ENCODE results near the gene OVOL1. TPM values are rescaled to one million over a fixed set of nuclear protein-coding genes. Genes with fewer than 3 reads are reported as not detected.

Gene OVOL1
- total RNA-seq (not detected), polyA plus RNA-seq (not detected)

GRCh38 chr11:65786786-65787636 lies at the start of gene OVOL1:
OVOL1 (plus strand) TSS chr11:65787063; CDS start chr11:65787374, 311 bp downstream.
- DNase-seq (peak in 2 of 3 donors; percentile 24 to 27), ATAC-seq (ENCODE audit: low read depth in 2 of 2) (no peak)
- Mint-ChIP-seq H3K4me3 (peak within 1 kb of the TSS; percentile 27 to 84 (median 73)), H3K9me3 (no peaks in the 10 kb centered on the region), H3K36me3 (no peaks in the 10 kb centered on the region), H3K27me3 (peaks cover 49% of the 10 kb centered on the region), H3K4me1 (peaks cover 7 to 43% (median 17%) of the 10 kb centered on the region in 4 donors), H3K27ac (no peak within 1 kb of the TSS)
- H3K36me3 ChIP-seq (ENCODE audit: control insufficient read depth, insufficient read depth, low read length): no peaks in the 10 kb centered on the region
- H3K4me1 ChIP-seq (ENCODE audit: control insufficient read depth, insufficient read depth, low read length, poor library complexity, severe bottlenecking): peaks cover 39% of the 10 kb centered on the region
- H3K4me3 ChIP-seq (ENCODE audit: low read depth, low read length): no peak within 1 kb of the TSS
- H3K9me3 ChIP-seq (ENCODE audit: control insufficient read depth in 2 of 2, low read length in 2 of 2): no peaks in the 10 kb centered on the region
- peaks cover 14% of the 10 kb centered on the region for H3K27me3 ChIP-seq (ENCODE audit: control insufficient read depth, insufficient read depth, low read length)
- no peak within 1 kb of the TSS for H3K27ac ChIP-seq (ENCODE audit: insufficient read depth, low read length, poor library complexity, severe bottlenecking)

GRCh38 chr11:65739022-65739421 lies 47.8 kb upstream of the OVOL1 start:
- H3K4me1 Mint-ChIP-seq: no peaks in the 10 kb centered on the region
- DNase-seq: no peak

GRCh38 chr11:65741185-65741584 lies 45.7 kb upstream of the OVOL1 start:
- no peaks in the 10 kb centered on the region for H3K36me3 Mint-ChIP-seq
- Histone ChIP-seq H3K4me3 (ENCODE audit: low read depth, low read length) (no peak overlapping the region), H3K27me3 (ENCODE audit: control insufficient read depth, insufficient read depth, low read length) (peaks cover 7% of the 10 kb centered on the region), H3K36me3 (ENCODE audit: control insufficient read depth, insufficient read depth, low read length) (no peaks in the 10 kb centered on the region), H3K9me3 (ENCODE audit: control insufficient read depth in 2 of 2, low read length in 2 of 2) (no peaks in the 10 kb centered on the region), H3K27ac (ENCODE audit: insufficient read depth, low read length, poor library complexity, severe bottlenecking) (no peak overlapping the region), H3K4me1 (ENCODE audit: control insufficient read depth, insufficient read depth, low read length, poor library complexity, severe bottlenecking) (no peaks in the 10 kb centered on the region)
- peaks cover 32% of the 10 kb centered on the region for H3K27me3 Mint-ChIP-seq
- H3K27ac Mint-ChIP-seq: peak overlapping the region in 1 of 3 donors; percentile 11
- no peaks in the 10 kb centered on the region for H3K4me1 Mint-ChIP-seq
- peak overlapping the region in 1 of 4 donors; percentile 16 for H3K4me3 Mint-ChIP-seq
- DNase-seq: no peak
- peaks cover 0 to 3% (median 0%) of the 10 kb centered on the region in 7 donors for H3K9me3 Mint-ChIP-seq
- no peak for ATAC-seq (ENCODE audit: low read depth in 2 of 2)

More at GRCh38 chr11:65739022-65739421, 47.8 kb upstream of the OVOL1 start:
- no peaks in the 10 kb centered on the region for H3K9me3 ChIP-seq (ENCODE audit: control insufficient read depth in 2 of 2, low read length in 2 of 2)
- no peak overlapping the region for H3K4me3 Mint-ChIP-seq
- no peaks in the 10 kb centered on the region for H3K36me3 Mint-ChIP-seq
- no peak for ATAC-seq (ENCODE audit: low read depth in 2 of 2)
- H3K9me3 Mint-ChIP-seq: peaks cover 0 to 3% (median 0%) of the 10 kb centered on the region in 7 donors
- no peak overlapping the region for H3K27ac ChIP-seq (ENCODE audit: insufficient read depth, low read length, poor library complexity, severe bottlenecking)
- no peak overlapping the region for H3K4me3 ChIP-seq (ENCODE audit: low read depth, low read length)
- no peaks in the 10 kb centered on the region for H3K36me3 ChIP-seq (ENCODE audit: control insufficient read depth, insufficient read depth, low read length)
- H3K27me3 Mint-ChIP-seq: peaks cover 35% of the 10 kb centered on the region
- H3K4me1 ChIP-seq (ENCODE audit: control insufficient read depth, insufficient read depth, low read length, poor library complexity, severe bottlenecking): no peaks in the 10 kb centered on the region
- peaks cover 7% of the 10 kb centered on the region for H3K27me3 ChIP-seq (ENCODE audit: control insufficient read depth, insufficient read depth, low read length)
- no peak overlapping the region for H3K27ac Mint-ChIP-seq

- no peaks in the 10 kb centered on the region for H3K4me1 Mint-ChIP-seq
- H3K9me3 ChIP-seq (ENCODE audit: control insufficient read depth in 2 of 2, low read length in 2 of 2): no peaks in the 10 kb centered on the region
These were observed 44.5 kb upstream of the OVOL1 start for GRCh38 chr11:65742353-65742752.

GRCh38 chr11:65743681-65744025 lies 43.2 kb upstream of the OVOL1 start:
- no peaks in the 10 kb centered on the region for H3K36me3 Mint-ChIP-seq
- H3K27me3 Mint-ChIP-seq: peaks cover 25% of the 10 kb centered on the region
- no peak overlapping the region for H3K27ac Mint-ChIP-seq
- H3K9me3 Mint-ChIP-seq: no peaks in the 10 kb centered on the region
- DNase-seq: no peak
- ATAC-seq (ENCODE audit: low read depth in 2 of 2): no peak
- H3K4me3 ChIP-seq (ENCODE audit: low read depth, low read length): no peak overlapping the region
- H3K27ac ChIP-seq (ENCODE audit: insufficient read depth, low read length, poor library complexity, severe bottlenecking): no peak overlapping the region
- no peak overlapping the region for H3K4me3 Mint-ChIP-seq
- no peaks in the 10 kb centered on the region for H3K9me3 ChIP-seq (ENCODE audit: control insufficient read depth in 2 of 2, low read length in 2 of 2)
- H3K4me1 ChIP-seq (ENCODE audit: control insufficient read depth, insufficient read depth, low read length, poor library complexity, severe bottlenecking): no peaks in the 10 kb centered on the region
- H3K27me3 ChIP-seq (ENCODE audit: control insufficient read depth, insufficient read depth, low read length): peaks cover 16% of the 10 kb centered on the region
- no peaks in the 10 kb centered on the region for H3K36me3 ChIP-seq (ENCODE audit: control insufficient read depth, insufficient read depth, low read length)
- no peaks in the 10 kb centered on the region for H3K4me1 Mint-ChIP-seq

More at GRCh38 chr11:65742353-65742752, 44.5 kb upstream of the OVOL1 start:
- Mint-ChIP-seq H3K27me3 (peaks cover 24% of the 10 kb centered on the region), H3K36me3 (no peaks in the 10 kb centered on the region), H3K9me3 (peaks cover 0 to 2% (median 0%) of the 10 kb centered on the region in 7 donors), H3K4me3 (no peak overlapping the region), H3K27ac (no peak overlapping the region)
- Histone ChIP-seq H3K4me3 (ENCODE audit: low read depth, low read length) (no peak overlapping the region), H3K36me3 (ENCODE audit: control insufficient read depth, insufficient read depth, low read length) (no peaks in the 10 kb centered on the region), H3K27me3 (ENCODE audit: control insufficient read depth, insufficient read depth, low read length) (peaks cover 5% of the 10 kb centered on the region), H3K27ac (ENCODE audit: insufficient read depth, low read length, poor library complexity, severe bottlenecking) (no peak overlapping the region), H3K4me1 (ENCODE audit: control insufficient read depth, insufficient read depth, low read length, poor library complexity, severe bottlenecking) (no peaks in the 10 kb centered on the region)
- ATAC-seq (ENCODE audit: low read depth in 2 of 2) (no peak), DNase-seq (no peak)

GRCh38 chr11:65744026-65744698 lies 42.7 kb upstream of the OVOL1 start:
- H3K27ac ChIP-seq (ENCODE audit: insufficient read depth, low read length, poor library complexity, severe bottlenecking): no peak overlapping the region
- H3K4me3 Mint-ChIP-seq: no peak overlapping the region
- DNase-seq (peak in 1 of 3 donors; percentile 20), ATAC-seq (ENCODE audit: low read depth in 2 of 2) (no peak)
- no peak overlapping the region for H3K27ac Mint-ChIP-seq
- H3K4me1 ChIP-seq (ENCODE audit: control insufficient read depth, insufficient read depth, low read length, poor library complexity, severe bottlenecking): no peaks in the 10 kb centered on the region
- no peaks in the 10 kb centered on the region for H3K4me1 Mint-ChIP-seq
- no peak overlapping the region for H3K4me3 ChIP-seq (ENCODE audit: low read depth, low read length)
- peaks cover 17% of the 10 kb centered on the region for H3K27me3 ChIP-seq (ENCODE audit: control insufficient read depth, insufficient read depth, low read length)
- H3K9me3 Mint-ChIP-seq: no peaks in the 10 kb centered on the region
- peaks cover 30% of the 10 kb centered on the region for H3K27me3 Mint-ChIP-seq
- no peaks in the 10 kb centered on the region for H3K36me3 Mint-ChIP-seq
- H3K36me3 ChIP-seq (ENCODE audit: control insufficient read depth, insufficient read depth, low read length): no peaks in the 10 kb centered on the region
- H3K9me3 ChIP-seq (ENCODE audit: control insufficient read depth in 2 of 2, low read length in 2 of 2): no peaks in the 10 kb centered on the region

- no peak for DNase-seq
- Mint-ChIP-seq H3K4me3 (no peak overlapping the region), H3K4me1 (no peaks in the 10 kb centered on the region), H3K36me3 (no peaks in the 10 kb centered on the region), H3K27me3 (peaks cover 35% of the 10 kb centered on the region), H3K27ac (no peak overlapping the region), H3K9me3 (no peaks in the 10 kb centered on the region)
- Histone ChIP-seq H3K36me3 (ENCODE audit: control insufficient read depth, insufficient read depth, low read length) (no peaks in the 10 kb centered on the region), H3K9me3 (ENCODE audit: control insufficient read depth in 2 of 2, low read length in 2 of 2) (no peaks in the 10 kb centered on the region), H3K4me3 (ENCODE audit: low read depth, low read length) (no peak overlapping the region), H3K27ac (ENCODE audit: insufficient read depth, low read length, poor library complexity, severe bottlenecking) (no peak overlapping the region), H3K4me1 (ENCODE audit: control insufficient read depth, insufficient read depth, low read length, poor library complexity, severe bottlenecking) (no peaks in the 10 kb centered on the region), H3K27me3 (ENCODE audit: control insufficient read depth, insufficient read depth, low read length) (peaks cover 22% of the 10 kb centered on the region)
- ATAC-seq (ENCODE audit: low read depth in 2 of 2): no peak
These were observed 42.2 kb upstream of the OVOL1 start for GRCh38 chr11:65744699-65745042.
